Activated CD4-positive, alpha-beta memory T cell treated with anti-CD3 and anti-CD28 coated beads for 36 hours (primary cell): ENCODE results near the gene RIMBP2. TPM values are rescaled to one million over a fixed set of nuclear protein-coding genes. Genes with fewer than 3 reads are reported as not detected.

ENCODE experiments used
- CTCF ChIA-PET: fragments of 350-600 bp; sonication (Branson Sonifier 250); formaldehyde crosslinking; loops from one replicate; lab custom pipeline; 2021; ENCODE audit warnings: antibody characterized with exemption, inconsistent platforms; lab: Charles Lee
- POLR2A ChIA-PET: fragments of 350-600 bp; sonication (Branson Sonifier 250); formaldehyde crosslinking; loops from one replicate; lab custom pipeline; 2021; ENCODE audit warnings: antibody characterized with exemption; lab: Charles Lee
- DNase-seq: peaks from one replicate; pipeline ENCODE4 v3.0.0-alpha.2; 2020
- H3K27ac Mint-ChIP-seq: one replicate; pipeline ENCODE4 v1.8.0; 2021; ENCODE audit warnings: mixed read lengths
- H3K27me3 Mint-ChIP-seq: one replicate; pipeline ENCODE4 v1.8.0; 2021; ENCODE audit warnings: mixed read lengths
- H3K36me3 Mint-ChIP-seq: one replicate; pipeline ENCODE4 v1.8.0; 2021; ENCODE audit warnings: mixed read lengths
- H3K4me1 Mint-ChIP-seq: one replicate; pipeline ENCODE4 v1.8.0; 2021; ENCODE audit warnings: low read depth, mixed read lengths
- H3K4me3 Mint-ChIP-seq: one replicate; pipeline ENCODE4 v1.8.0; 2021; ENCODE audit warnings: mild to moderate bottlenecking, mixed read lengths
- H3K9me3 Mint-ChIP-seq: one replicate; pipeline ENCODE4 v1.8.0; 2021; ENCODE audit warnings: mixed read lengths
- intact Hi-C: fragments of 100-400 bp; cut with micrococcal nuclease; formaldehyde crosslinking; loops from one replicate; pipeline ENCODE4 v1.15.1; 2023
- total RNA-seq, 2 experiments: library from RNA; stranded (reverse); gene quantifications; one replicate each; pipeline ENCODE4 v1.2.3, GENCODE V29; 2021

Gene RIMBP2
- total RNA-seq, 2 experiments from 2014 or later = 0.27 TPM; not detected in 1

DNA sequence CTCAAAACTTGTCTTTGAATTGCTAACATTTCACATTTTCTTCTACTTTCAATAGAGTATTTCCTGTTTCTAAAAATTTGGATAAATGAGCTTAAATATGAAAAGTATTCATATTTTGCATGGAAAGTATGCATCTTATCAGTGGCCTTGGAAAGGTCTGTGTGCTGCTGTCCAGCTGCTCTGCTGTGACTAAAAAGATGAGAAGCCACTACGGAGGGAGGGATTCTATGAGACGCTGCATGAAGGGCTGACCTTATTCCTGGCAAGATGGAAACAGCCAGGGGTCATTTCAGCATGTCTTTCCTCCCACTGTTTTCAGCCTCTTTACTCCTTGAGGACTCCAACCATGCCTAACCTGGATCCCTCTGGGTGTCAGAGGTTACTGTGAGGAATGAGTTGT, 365.4 kb downstream of the RIMBP2 start:
- H3K4me3 Mint-ChIP-seq = no peak overlapping the region
- no peaks in the 10 kb centered on the region for H3K9me3 Mint-ChIP-seq
- CTCF ChIA-PET = no interaction called here
- H3K27me3 Mint-ChIP-seq = peaks cover 7% of the 10 kb centered on the region
- H3K36me3 Mint-ChIP-seq = no peaks in the 10 kb centered on the region
- intact Hi-C loops = no loop called here
- no peaks in the 10 kb centered on the region for H3K4me1 Mint-ChIP-seq
- no peak for DNase-seq
- no peak overlapping the region for H3K27ac Mint-ChIP-seq
- POLR2A ChIA-PET = no interaction called here

DNA sequence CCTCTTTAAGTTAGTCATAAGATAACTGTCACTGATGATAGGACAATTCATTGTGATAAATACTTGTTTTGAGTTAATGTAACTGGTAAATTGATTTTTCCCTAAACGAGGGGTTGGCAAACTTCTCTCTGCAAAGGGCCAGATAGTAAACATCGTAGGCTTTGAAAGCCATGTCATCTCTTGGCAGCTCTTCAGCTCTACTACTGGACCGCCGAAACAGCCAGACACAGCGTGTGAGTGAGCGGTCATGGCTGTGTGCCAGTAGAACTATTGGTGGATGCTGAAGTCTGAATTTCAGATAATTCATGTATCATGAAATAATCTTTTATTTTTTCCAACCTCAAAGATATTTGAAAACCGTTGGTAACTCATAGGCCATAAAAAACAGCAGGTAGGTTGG, 368.5 kb downstream of the RIMBP2 start:
- peaks cover 7% of the 10 kb centered on the region for H3K27me3 Mint-ChIP-seq
- POLR2A ChIA-PET = no interaction called here
- H3K9me3 Mint-ChIP-seq = no peaks in the 10 kb centered on the region
- H3K27ac Mint-ChIP-seq = no peak overlapping the region
- no peaks in the 10 kb centered on the region for H3K4me1 Mint-ChIP-seq
- H3K4me3 Mint-ChIP-seq = no peak overlapping the region
- no peaks in the 10 kb centered on the region for H3K36me3 Mint-ChIP-seq
- intact Hi-C loops = no loop called here
- CTCF ChIA-PET = no interaction called here
- no peak for DNase-seq

Other genes starting within 250 kb of the RIMBP2 start
- 10 to 100 TPM; 18.1 to 22.8 TPM for gene STX2, start 123.0 kb upstream of the RIMBP2 start, total RNA-seq
- 1,000 to 10,000 TPM; 2,100 to 2,144 TPM for gene RAN, start 155.8 kb upstream of the RIMBP2 start, total RNA-seq
- 1 to 10 TPM in 1 of 2 experiments, under 1 TPM in 1; 0.64 to 1.0 TPM for gene ADGRD1, start 237.6 kb upstream of the RIMBP2 start, total RNA-seq